ENCODE measurements around the gene RRAS.
"Not testable (repeated sequence)": the region's sequence is repeated elsewhere in the genome, so short reads cannot be mapped to it uniquely, and the experiment has no call there.

Gene RRAS

GRCh38 chr19:49626226-49626625, 13.7 kb downstream of the RRAS start:
- DNase-seq = no peak

GRCh38 chr19:49624967-49625910, 14.7 kb downstream of the RRAS start:
- no peak for DNase-seq

- DNase-seq = not testable (repeated sequence)
Observed at GRCh38 chr19:49617860-49618259, 22.1 kb downstream of the RRAS start.

GRCh38 chr19:49616945-49617344, 23.0 kb downstream of the RRAS start:
- no peak for DNase-seq

GRCh38 chr19:49616532-49616931, 23.4 kb downstream of the RRAS start:
- DNase-seq = no peak

GRCh38 chr19:49615861-49616260, 24.1 kb downstream of the RRAS start:
- DNase-seq = no peak

- DNase-seq = no peak
Observed at GRCh38 chr19:49614096-49614833, 25.7 kb downstream of the RRAS start.

GRCh38 chr19:49613374-49613773, 26.6 kb downstream of the RRAS start:
- no peak for DNase-seq

- DNase-seq = no peak
Observed at GRCh38 chr19:49609499-49610092, 30.3 kb downstream of the RRAS start.

- DNase-seq = no peak
Observed at GRCh38 chr19:49605605-49606004, 34.3 kb downstream of the RRAS start.

- no peak for DNase-seq
Observed at GRCh38 chr19:49602806-49603205, 37.1 kb downstream of the RRAS start.

GRCh38 chr19:49601482-49602038, 38.4 kb downstream of the RRAS start:
- no peak for DNase-seq

- DNase-seq = no peak
Observed at GRCh38 chr19:49599378-49600295, 40.3 kb downstream of the RRAS start.

GRCh38 chr19:49597703-49597974, 42.3 kb downstream of the RRAS start:
- DNase-seq = no peak

GRCh38 chr19:49596954-49597702, 42.8 kb downstream of the RRAS start:
- DNase-seq = no peak

GRCh38 chr19:49596407-49596806, 43.5 kb downstream of the RRAS start:
- no peak for DNase-seq

- no peak for DNase-seq
Observed at GRCh38 chr19:49595819-49596404, 44.0 kb downstream of the RRAS start.

GRCh38 chr19:49594993-49595818, 44.7 kb downstream of the RRAS start:
- no peak for DNase-seq

- DNase-seq = no peak
Observed at GRCh38 chr19:49594157-49594992, 45.6 kb downstream of the RRAS start.

Data from SHP77 treated with DMSO at 0.1 percent for 48 hours (cell line).